WTC11 (cell line): Measurements from ENCODE around the gene PODN. TPM values are rescaled to one million over a fixed set of nuclear protein-coding genes. Genes with fewer than 3 reads are reported as not detected.

Experiments
- ATAC-seq: fragments of 200-7000 bp; cut with Tn5 transposase; 2 replicates; pipeline ENCODE4 v1.10.0; 2021; ENCODE audit warnings: mild to moderate bottlenecking, moderate library complexity
- CTCF ChIA-PET: fragments of 300-600 bp; sonication (Branson Sonifier 250); formaldehyde crosslinking; loops from one replicate; lab custom pipeline; 2021; ENCODE audit warnings: antibody characterized with exemption; lab: Charles Lee
- POLR2A ChIA-PET: fragments of 350-600 bp; sonication (Branson Sonifier 250); formaldehyde crosslinking; loops from one replicate; lab custom pipeline; 2021; ENCODE audit warnings: antibody characterized with exemption; lab: Charles Lee
- DNase-seq: peaks from one replicate; pipeline ENCODE4 v3.0.0; 2021; ENCODE audit warnings: low spot score
- H3K27ac Mint-ChIP-seq: 2 replicates; pipeline ENCODE4 v1.8.0; 2021; ENCODE audit warnings: mixed read lengths
- H3K27me3 Mint-ChIP-seq: 2 replicates; pipeline ENCODE4 v1.8.0; 2021; ENCODE audit warnings: low read depth, mild to moderate bottlenecking, moderate library complexity, mixed read lengths
- H3K36me3 Mint-ChIP-seq: 2 replicates; pipeline ENCODE4 v1.8.0; 2021; ENCODE audit warnings: mixed read lengths
- H3K4me1 Mint-ChIP-seq: 2 replicates; pipeline ENCODE4 v1.8.0; 2022; ENCODE audit warnings: mixed read lengths
- H3K4me3 Mint-ChIP-seq: 2 replicates; pipeline ENCODE4 v1.8.0; 2021; ENCODE audit warnings: mild to moderate bottlenecking, moderate library complexity, mixed read lengths
- H3K9me3 Mint-ChIP-seq: 2 replicates; pipeline ENCODE4 v1.8.0; 2021; ENCODE audit warnings: mixed read lengths
- ATF1 ChIP-seq: sonication (generic); formaldehyde crosslinking; IDR thresholded peaks from 2 replicates; pipeline ENCODE4 v1.8.1; 2023; ENCODE audit warnings: mild to moderate bottlenecking, moderate library complexity, missing genetic modification reagents
- ATF3 ChIP-seq: sonication (generic); formaldehyde crosslinking; conservative IDR thresholded peaks from 2 replicates; pipeline ENCODE4 v1.8.1; 2022; ENCODE audit warnings: mild to moderate bottlenecking, missing genetic modification reagents
- GTF2I ChIP-seq: fragments of 250-450 bp; sonication (Bioruptor Pico); conservative IDR thresholded peaks from 2 replicates; pipeline ENCODE4 v1.4.0; 2021; ENCODE audit warnings: mild to moderate bottlenecking
- NR1H2 ChIP-seq: sonication (generic); formaldehyde crosslinking; IDR thresholded peaks from 2 replicates; pipeline ENCODE4 v1.9.0; 2021; ENCODE audit warnings: mild to moderate bottlenecking, moderate library complexity, missing genetic modification reagents
- NR3C1 ChIP-seq: sonication (generic); formaldehyde crosslinking; conservative IDR thresholded peaks from 2 replicates; pipeline ENCODE4 v1.8.1; 2023; ENCODE audit warnings: low read depth, mild to moderate bottlenecking, missing genetic modification reagents
- PRDM15 ChIP-seq: sonication (generic); formaldehyde crosslinking; IDR thresholded peaks from 2 replicates; pipeline ENCODE4 v1.8.0; 2022; ENCODE audit warnings: missing genetic modification reagents
- SMAD4 ChIP-seq: sonication (generic); formaldehyde crosslinking; IDR thresholded peaks from 2 replicates; pipeline ENCODE4 v1.8.0; 2022; ENCODE audit warnings: mild to moderate bottlenecking, missing genetic modification reagents
- ZNF121 ChIP-seq: sonication (generic); formaldehyde crosslinking; IDR thresholded peaks from 2 replicates; pipeline ENCODE4 v1.8.0; 2023; ENCODE audit warnings: missing genetic modification reagents
- ZNF671 ChIP-seq: fragments of 250-450 bp; sonication (Bioruptor Pico); IDR thresholded peaks from 2 replicates; pipeline ENCODE4 v1.8.0; 2021; ENCODE audit warnings: mild to moderate bottlenecking
- ZSCAN18 ChIP-seq: fragments of 250-450 bp; sonication (Bioruptor Pico); IDR thresholded peaks from 2 replicates; pipeline ENCODE4 v2.1.2; 2022; ENCODE audit warnings: mild to moderate bottlenecking, moderate library complexity
- total RNA-seq: library from RNA; stranded (reverse); gene quantifications from 3 replicates; pipeline ENCODE4 v1.2.3, GENCODE V29; 2021

PODN gene
- total RNA-seq, 1 experiment from 2014 or later = 0.48 TPM

- TF ChIP-seq PRDM15 (CRISPR knock-in tag) (no peak), ATF3 (CRISPR knock-in tag) (no peak)
Measured at GRCh38 chr1:53111693-53112092, 49.7 kb downstream of the PODN start (continued).

- ATAC-seq (no peak), DNase-seq (no peak)
- no peak overlapping the region for H3K27ac Mint-ChIP-seq
- peaks cover 9% of the 10 kb centered on the region for H3K9me3 Mint-ChIP-seq
- TF ChIP-seq ZNF671 (CRISPR knock-in tag) (no peak), GTF2I (CRISPR knock-in tag) (0 out of 2 replicates have a peak, but pooled peaks have one; percentile 31)
- TF ChIP-seq, all 79 proteins: peak for 1
- ChIA-PET POLR2A (no interaction called here), CTCF (interaction anchor here (1.2 kb wide), 1 partner anchor 8 kb away, joined by 3 read pairs; no protein-coding TSS in a partner anchor)
- no peaks in the 10 kb centered on the region; the same call in 1 of the 2 replicates for H3K27me3 Mint-ChIP-seq
- peaks cover 38% of the 10 kb centered on the region for H3K4me1 Mint-ChIP-seq
- no peaks in the 10 kb centered on the region for H3K36me3 Mint-ChIP-seq
- H3K4me3 Mint-ChIP-seq = no peak overlapping the region
Measured at GRCh38 chr1:53112271-53112774, 50.3 kb downstream of the PODN start.

GRCh38 chr1:53112861-53113260 lies 50.8 kb downstream of the PODN start:
- TF ChIP-seq ZSCAN18 = no peak
- no peak for TF ChIP-seq NR1H2 (CRISPR knock-in tag)
- no peak for TF ChIP-seq NR3C1 (CRISPR knock-in tag)
- TF ChIP-seq, all 79 proteins: peak for 0
- ChIA-PET CTCF (interaction anchor here (1.0 kb wide), 1 partner anchor 69 kb away, joined by 5 read pairs; no protein-coding TSS in a partner anchor), POLR2A (no interaction called here)
- H3K9me3 Mint-ChIP-seq = peaks cover 9% of the 10 kb centered on the region
- no peak overlapping the region for H3K4me3 Mint-ChIP-seq
- H3K36me3 Mint-ChIP-seq = no peaks in the 10 kb centered on the region
- H3K4me1 Mint-ChIP-seq = peaks cover 36% of the 10 kb centered on the region
- H3K27me3 Mint-ChIP-seq = no peaks in the 10 kb centered on the region; the same call in 1 of the 2 replicates
- ATAC-seq (no peak), DNase-seq (no peak)
- H3K27ac Mint-ChIP-seq = no peak overlapping the region

GRCh38 chr1:53114090-53114489 lies 52.1 kb downstream of the PODN start:
- H3K9me3 Mint-ChIP-seq = peaks cover 9% of the 10 kb centered on the region
- H3K27me3 Mint-ChIP-seq = no peaks in the 10 kb centered on the region; the same call in 1 of the 2 replicates
- POLR2A ChIA-PET = no interaction called here
- peaks cover 25% of the 10 kb centered on the region for H3K4me1 Mint-ChIP-seq
- H3K36me3 Mint-ChIP-seq = no peaks in the 10 kb centered on the region
- no peak for DNase-seq
- CTCF ChIA-PET = interaction anchor here (1.0 kb wide), 1 partner anchor 68 kb away, joined by 5 read pairs; no protein-coding TSS in a partner anchor
- H3K4me3 Mint-ChIP-seq = no peak overlapping the region
- TF ChIP-seq SMAD4 (CRISPR knock-in tag) = no peak
- H3K27ac Mint-ChIP-seq = no peak overlapping the region
- ATAC-seq = no peak

GRCh38 chr1:53114581-53115400 lies 52.8 kb downstream of the PODN start:
- CTCF ChIA-PET = interaction anchor here (1.0 kb wide), 1 partner anchor 23 kb away, joined by 3 read pairs; no protein-coding TSS in a partner anchor
- DNase-seq (no peak), ATAC-seq (no peak)
- POLR2A ChIA-PET = no interaction called here
- Mint-ChIP-seq H3K27ac (no peak overlapping the region), H3K4me3 (no peak overlapping the region), H3K36me3 (no peaks in the 10 kb centered on the region), H3K4me1 (peaks cover 26% of the 10 kb centered on the region), H3K9me3 (peaks cover 9% of the 10 kb centered on the region), H3K27me3 (no peaks in the 10 kb centered on the region; the same call in 1 of the 2 replicates)
- TF ChIP-seq ZNF121 (CRISPR knock-in tag) (no peak), ATF1 (no peak), ZNF671 (CRISPR knock-in tag) (no peak)
